Epidermal melanocyte (primary cell): ENCODE data around the gene STUB1.

Experiments used
- DNase-seq: peaks from one replicate; pipeline ENCODE4 v3.0.0; 2011; ENCODE audit warnings: low spot score; ENCODE audit not compliant: insufficient read length

The STUB1 gene

GRCh38 chr16:724188-725040, 44.2 kb downstream of the STUB1 start:
- no peak for DNase-seq

DNA sequence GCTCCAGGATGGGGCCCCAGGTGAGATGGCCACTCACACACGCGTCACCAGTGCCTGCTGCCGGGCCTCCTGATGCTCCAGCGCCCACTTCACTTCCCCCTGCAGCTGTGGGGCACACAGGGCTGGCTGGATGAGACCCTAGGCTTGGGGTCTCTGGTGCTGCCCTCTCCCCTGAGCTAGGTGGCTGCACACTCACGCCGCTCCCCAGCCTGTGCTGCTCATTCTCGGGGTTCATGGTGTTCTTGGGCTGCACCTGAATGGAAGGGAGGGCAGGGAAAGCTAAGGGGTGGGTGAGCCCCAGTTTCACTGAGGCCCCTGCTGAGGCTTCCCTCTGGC, 44.8 kb downstream of the STUB1 start:
- no peak for DNase-seq

DNA sequence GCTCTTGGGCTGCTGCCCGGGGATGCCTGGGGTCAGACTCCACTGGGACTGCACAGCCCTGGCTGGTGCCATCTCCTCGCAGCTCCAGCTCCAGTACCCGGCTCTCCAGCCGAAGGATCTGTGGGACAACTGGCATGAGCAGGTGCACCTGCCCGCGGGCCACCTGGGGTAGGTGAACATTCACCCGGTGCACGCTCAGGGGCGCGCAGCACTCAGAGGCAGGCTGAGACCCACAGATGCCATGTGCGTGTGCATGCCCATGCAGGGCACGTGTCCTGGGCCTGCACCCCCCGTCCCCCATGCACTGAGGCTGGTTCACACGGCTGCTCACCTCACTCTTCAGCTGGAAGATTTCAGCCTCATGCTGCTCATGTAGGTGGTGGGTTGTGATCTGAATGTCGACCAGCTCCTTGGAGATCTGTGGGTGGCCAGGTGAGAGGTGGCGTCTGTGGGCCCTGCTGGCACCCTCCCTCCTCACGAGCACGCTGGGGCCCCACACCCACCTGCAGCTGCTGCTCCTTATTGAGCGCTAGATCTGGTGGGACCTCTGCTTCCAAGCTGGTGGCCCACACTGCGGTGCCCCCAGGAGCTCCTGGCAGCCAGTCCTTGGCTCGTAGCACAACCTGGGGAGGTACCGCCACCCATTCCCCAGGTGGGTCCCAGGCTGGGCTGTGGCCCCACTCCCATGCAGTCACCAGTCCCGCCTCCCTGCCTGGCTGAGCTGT, 45.4 kb downstream of the STUB1 start:
- DNase-seq: no peak

DNA sequence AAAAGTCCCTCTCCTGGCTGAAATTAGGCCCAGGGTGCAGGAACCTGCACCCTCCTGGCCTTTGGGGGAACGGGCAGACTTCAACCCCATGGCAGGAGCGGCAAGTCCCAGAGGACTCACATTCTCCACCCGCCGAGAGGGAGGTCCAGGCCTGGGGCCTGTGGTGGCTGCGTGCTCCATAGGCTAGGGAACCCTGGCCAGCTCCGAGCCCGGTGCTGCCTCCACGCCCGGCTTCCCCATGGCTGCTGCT, 45.9 kb downstream of the STUB1 start:
- no peak for DNase-seq

- no peak for DNase-seq
These were observed 46.5 kb downstream of the STUB1 start, which contains the start of the genes CCDC78 and HAGHL for GRCh38 chr16:726438-727290. TSS of gene CCDC78 (minus strand) at chr16:726443. CDS start at chr16:726367, 76 bp downstream. TSS of gene HAGHL (plus strand) at chr16:727106. CDS start at chr16:727510, 404 bp downstream.

- DNase-seq: no peak
These were observed 47.2 kb downstream of the STUB1 start for GRCh38 chr16:727291-727977.

- peak; percentile 85 for DNase-seq
These were observed 48.1 kb downstream of the STUB1 start for GRCh38 chr16:728131-728889.

GRCh38 chr16:728890-729744, 48.9 kb downstream of the STUB1 start:
- no peak for DNase-seq

- DNase-seq: no peak
These were observed 49.8 kb downstream of the STUB1 start for GRCh38 chr16:729768-730665.

DNA sequence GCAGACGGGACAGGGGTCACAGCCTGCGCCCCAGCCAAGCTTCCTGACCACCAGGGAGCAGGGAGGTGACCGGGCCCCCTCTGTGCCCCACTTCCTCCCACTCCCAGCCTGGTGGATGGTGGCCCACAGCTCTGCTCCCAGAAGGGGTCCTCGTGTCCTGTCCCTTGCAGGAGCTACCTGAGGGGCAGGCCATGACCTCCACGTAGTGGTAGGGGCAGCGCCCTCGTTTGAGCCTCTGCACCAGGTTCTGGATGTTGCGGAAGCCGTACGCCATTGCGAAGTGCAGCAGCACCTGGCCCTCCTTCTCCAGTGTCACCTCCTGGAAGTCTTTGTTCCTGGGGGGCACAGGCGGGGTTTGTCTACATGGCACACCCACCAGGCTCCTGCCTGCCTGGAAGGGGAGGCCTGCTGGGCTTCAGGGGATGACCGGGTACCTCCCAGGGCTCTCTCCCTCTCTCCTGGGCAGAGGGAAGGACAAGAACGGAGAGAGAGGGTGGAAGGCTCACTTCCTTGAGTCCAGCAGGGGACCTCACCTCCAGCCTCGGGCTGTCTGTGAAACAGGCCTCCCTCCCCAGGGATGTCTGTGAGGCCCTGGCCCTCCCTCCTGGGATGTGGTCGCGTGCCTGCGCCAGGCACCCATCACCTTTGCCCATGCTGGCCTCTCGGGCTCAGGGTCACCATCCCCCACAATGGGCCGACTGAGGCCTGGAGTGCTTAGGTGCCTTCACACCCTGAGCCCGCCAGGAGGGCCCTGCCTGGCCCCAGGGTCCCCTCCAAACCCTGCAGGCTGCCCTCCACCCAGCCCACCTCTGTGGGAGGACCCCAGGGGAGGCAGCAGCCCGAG, 50.7 kb downstream of the STUB1 start:
- DNase-seq: no peak

- DNase-seq: no peak
These were observed 52.1 kb downstream of the STUB1 start for GRCh38 chr16:732332-732731.
